NCI-H146 (cell line): Measurements from ENCODE around the gene FSTL5.

Experiments used
- DNase-seq: peaks from one replicate; lab custom pipeline; 2025; lab: John Stamatoyannopoulos, UW

FSTL5 gene

DNA sequence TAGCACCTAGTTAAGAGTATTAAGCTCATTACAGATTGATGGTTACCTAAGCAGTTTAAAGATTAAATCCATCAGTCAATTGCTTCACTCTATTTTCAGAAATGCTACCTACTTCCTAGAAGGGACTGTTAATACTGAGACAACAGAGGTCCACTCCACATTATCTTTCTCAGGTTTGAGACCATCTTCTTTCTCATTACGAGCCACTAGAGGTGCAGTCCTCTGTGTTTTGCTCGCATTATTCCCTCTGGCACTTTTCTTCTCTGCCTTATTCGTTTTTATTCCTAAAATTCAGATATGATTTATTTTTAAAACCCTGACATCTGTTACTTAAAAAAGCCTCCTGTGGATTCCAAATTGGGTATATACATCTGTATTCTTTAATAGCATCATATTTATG is 459.1 kb downstream of the FSTL5 start:
- DNase-seq = no peak

DNA sequence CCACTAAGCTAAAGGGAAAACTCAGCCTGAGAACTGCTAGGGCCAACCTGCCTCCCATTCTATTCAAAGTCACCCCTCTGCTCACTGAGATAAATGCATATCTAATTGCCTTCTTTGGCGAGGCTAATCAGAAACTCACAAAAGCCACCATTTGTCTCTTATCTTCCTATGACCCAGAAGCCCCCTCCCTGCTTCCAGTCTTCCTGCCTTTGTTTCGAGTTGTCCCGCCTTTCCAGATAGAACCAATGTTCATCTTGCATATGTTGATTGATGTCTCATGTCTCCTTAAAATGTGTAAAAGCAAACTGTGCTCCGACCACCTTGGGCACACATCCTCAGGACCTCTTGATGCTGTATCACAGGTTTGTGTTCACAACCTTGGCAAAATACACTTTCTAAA is 459.8 kb downstream of the FSTL5 start:
- DNase-seq = no peak

DNA sequence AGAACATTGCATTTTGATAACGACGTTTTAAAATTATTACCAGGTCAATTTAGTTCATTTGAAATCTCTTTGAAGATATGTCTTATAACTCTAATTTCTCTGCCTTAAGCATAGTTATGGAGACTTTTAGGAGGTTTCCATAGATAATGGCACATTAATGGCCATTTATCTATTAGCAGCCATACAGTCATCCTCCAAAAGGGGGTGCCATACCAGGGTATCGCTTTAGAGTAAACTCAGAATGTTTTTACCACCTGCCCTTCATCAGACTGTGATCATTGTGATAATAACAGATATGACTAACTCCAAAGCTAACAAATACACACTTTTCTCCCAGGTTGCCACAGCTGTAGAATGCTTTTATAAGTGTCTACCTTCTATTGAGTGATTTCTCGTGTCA is 461.5 kb downstream of the FSTL5 start:
- no peak for DNase-seq

DNA sequence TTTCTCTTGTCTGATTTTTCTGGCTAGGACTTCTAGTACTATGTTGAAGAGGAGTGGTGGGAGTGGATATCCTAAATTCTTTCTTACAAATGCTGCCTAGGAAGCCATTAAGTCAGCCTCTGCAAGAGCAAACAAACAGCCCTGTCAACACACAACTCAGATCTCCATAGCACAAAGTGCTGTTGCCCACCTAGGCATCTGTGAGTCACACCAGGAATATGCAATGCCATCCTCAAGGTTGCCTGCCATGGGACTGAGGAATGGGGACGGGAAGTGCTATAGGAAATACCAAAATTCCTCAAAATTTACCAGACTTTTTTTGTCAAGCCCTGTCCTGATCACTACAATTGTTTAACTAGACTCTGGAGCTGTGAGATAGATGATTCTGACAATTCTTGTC is 466.9 kb downstream of the FSTL5 start:
- DNase-seq = no peak

DNA sequence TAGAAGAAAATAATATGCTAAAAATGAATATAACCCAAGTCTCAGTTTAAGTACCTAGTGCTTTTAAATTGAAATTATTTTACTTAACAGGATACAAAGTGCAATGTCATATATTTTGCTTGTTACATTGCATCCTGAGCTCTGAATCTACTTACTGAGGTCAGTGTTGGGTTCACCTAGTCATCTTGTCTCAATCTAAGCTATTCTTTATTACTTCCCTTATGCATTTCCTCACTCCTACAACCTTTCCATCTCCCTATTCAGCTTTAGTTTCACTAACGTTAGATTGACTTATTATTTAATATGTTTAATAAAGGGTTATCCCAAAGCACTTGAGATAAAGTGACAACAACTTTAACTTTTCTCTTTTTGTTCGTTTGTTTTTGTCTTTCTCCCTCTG is 483.7 kb downstream of the FSTL5 start:
- no peak for DNase-seq

DNA sequence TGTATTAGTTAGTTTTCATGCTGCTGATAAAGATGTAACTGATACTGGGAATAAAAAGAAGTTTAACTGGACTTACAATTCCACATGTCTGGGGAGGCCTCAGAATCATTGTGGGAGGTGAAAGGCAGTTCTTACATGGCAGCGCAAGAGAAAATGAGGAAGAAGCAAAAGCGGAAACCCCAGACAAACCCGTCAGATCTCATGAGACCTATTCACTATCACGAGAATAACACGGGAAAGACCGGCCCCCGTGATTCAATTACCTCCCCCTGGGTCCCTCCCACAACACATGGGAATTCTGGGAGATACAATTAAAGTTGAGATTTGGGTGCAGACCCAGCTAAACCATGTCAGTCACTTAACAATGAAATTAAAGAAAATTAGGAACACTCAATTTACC is 499.1 kb downstream of the FSTL5 start:
- no peak for DNase-seq

DNA sequence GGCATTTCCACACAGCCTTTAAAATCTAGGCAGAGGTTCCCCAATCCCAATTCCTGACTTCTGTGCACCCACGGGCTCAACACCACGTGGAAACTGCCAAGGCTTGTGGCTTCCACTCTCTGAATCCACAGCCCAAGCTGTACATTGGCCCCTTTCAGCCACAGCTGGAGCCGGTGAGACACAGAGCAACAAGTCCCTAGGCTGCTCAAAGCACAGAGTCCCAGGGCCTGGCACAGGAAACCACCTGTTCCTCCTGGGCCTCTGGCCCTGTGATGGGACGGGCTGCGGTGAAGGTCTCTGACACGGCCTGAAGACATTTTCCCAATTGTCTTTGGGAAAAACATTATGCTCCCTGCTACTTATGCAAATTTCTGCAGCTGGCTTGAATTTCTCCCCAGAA is 500.0 kb downstream of the FSTL5 start:
- DNase-seq = no peak

DNA sequence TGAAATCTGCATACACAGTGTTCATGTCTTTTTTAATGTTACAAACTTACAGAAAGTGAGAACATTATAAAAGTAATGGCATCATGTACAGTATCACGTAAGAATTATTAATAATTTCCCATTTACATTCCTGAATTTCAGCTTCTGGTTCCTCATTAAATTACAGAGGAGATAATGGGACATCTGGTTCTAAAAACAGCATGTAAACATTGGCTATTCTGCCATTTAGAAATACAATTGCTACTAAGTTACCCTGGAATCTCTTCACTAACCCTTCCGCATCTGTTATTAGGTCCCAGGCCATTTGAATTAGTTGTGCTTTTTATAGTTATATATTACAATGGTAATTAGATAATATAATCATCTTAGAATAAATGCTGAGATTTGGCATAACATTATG is 505.1 kb downstream of the FSTL5 start:
- no peak for DNase-seq

DNA sequence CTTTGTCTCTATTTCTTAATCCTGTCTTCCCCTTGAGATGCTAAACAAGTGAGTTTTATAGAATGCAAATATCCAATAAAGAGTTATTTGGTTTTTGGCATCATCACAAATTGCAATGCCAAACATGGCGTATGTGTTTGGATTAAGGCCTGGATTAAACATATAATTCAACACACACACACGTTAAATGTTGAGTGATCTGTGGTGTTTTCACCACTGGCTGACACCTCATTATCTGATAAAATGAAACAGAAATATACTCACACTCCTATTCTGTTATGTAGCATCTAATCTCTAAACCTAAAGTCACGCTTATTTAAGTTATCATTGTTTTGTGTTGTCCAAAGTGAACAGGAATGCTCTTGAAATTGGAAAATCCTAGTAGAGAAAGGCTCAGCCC is 506.2 kb downstream of the FSTL5 start:
- no peak for DNase-seq

DNA sequence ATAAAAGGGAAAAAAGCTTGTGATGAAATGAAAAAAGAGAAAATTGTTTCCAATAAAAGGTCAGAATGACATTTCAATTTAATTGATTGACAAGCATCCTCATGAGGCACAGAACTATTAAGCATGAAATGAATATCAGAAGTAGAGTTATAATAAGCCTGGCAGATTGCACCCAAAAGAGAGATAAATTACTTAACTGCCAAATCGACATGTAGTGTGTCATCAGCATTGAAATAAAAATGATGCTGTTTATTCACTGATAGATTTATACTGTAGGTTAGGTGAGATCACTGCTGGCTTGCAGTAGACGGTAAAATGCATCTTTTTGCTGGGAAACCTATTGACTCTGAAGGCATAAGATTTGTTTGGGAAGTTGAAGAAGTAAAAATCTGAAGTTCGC is 507.2 kb downstream of the FSTL5 start:
- DNase-seq = no peak

DNA sequence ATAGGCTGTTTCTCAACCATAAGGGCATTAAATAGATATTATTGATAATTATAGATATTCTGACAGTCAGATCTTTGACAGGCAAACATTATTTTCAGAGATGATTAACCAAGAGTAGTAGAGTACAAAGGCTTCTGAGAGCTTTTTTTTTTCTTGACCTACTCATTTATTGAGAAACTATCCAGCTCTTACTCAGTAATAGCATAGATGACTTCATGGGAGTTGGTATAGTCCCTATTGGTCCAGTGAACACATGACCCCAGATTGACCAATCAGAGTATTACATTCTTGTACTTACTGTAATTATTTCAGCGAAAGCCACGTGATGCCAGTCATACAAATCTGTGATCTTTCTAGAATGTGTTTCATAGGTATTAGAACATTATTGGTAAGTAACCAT is 508.7 kb downstream of the FSTL5 start:
- no peak for DNase-seq

DNA sequence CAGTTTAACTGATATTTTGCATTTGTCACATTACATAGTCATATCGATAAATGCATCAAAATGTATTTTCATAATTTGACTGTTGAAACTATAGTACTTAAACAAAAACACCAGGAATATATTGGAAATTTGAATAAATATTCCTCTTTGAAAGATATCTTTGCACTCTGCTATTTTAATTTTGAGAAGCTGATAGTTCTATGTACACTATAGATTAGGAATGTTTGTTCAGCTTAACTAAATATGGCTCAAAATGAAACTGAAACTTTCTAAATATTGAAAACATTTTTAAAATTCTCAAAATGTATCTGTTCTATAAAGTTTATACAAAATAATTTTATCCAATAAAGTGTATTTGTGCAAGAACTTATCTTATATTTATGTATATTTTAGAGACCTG is 510.1 kb downstream of the FSTL5 start:
- DNase-seq = no peak

DNA sequence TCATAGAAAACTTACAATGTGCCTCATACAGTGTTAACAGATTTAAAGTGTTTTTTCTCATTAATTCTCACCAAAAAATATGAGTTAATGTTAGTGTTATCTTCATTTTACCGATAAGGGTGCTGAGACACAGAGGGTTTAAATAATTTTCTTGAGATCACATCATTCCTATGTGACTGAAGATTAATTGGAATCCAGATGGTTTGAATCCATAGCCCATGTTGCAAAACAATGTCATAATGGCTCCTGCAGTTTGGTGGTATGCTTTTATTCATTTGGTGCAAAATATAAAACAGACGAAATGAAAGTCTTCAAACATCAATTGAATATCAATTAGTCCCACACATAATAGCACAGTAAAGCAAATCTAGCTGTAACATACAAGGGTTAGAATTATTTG is 512.2 kb downstream of the FSTL5 start:
- DNase-seq = no peak

DNA sequence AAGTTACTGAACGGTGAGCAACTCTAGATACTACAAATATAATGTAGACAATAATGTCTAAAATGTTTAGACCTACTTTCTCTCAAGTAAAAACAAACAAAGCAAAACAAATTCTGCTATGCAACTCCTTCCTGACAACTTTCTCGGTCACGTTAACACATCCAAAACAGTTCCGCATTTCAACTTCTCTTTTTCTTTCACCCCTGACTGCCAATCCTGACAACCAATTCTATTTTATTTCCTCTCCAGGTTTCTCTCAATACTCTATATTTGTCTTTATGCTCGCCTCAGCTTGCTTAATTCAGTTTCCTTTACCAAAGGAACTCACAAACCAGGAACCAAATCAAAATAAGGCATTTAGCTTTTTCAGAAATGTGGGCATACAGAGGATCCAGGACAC is 513.0 kb downstream of the FSTL5 start:
- DNase-seq = no peak

DNA sequence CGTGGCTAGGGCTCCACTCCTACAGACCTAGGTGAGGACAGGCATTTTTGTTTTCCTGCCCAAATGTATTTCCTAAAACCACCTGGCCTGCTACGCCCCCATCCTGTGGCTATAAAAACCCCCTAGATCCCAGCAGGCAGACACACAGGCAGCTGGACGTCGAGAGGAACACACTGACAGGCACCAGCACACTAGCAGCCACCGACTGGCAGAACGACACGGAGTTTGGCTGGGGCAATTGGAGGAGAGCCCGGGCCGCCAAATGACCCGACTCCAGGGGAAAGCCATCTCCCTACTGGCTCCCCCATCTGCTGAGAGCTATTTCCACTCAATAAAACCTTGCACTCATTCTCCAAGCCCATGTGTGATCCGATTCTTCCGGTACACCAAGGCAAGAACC is 516.0 kb downstream of the FSTL5 start:
- DNase-seq = no peak

DNA sequence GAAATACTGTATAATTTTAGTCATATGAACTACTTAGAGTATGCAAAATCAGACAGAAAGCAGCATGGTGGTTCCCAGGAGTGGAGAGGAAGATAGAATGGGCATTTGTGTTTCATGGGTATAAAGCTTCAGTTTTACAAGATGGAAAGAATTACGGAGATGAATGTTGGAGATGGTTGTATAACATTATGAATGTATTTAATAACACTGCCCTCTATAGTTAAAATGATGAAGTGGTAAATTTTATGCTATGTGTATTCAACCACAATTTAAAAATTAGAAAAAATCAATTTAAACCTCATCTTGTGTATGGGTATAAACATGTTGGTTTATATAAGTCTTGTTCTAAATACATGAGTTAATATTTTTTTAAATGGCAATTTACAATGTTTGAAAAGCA is 521.1 kb downstream of the FSTL5 start:
- no peak for DNase-seq

DNA sequence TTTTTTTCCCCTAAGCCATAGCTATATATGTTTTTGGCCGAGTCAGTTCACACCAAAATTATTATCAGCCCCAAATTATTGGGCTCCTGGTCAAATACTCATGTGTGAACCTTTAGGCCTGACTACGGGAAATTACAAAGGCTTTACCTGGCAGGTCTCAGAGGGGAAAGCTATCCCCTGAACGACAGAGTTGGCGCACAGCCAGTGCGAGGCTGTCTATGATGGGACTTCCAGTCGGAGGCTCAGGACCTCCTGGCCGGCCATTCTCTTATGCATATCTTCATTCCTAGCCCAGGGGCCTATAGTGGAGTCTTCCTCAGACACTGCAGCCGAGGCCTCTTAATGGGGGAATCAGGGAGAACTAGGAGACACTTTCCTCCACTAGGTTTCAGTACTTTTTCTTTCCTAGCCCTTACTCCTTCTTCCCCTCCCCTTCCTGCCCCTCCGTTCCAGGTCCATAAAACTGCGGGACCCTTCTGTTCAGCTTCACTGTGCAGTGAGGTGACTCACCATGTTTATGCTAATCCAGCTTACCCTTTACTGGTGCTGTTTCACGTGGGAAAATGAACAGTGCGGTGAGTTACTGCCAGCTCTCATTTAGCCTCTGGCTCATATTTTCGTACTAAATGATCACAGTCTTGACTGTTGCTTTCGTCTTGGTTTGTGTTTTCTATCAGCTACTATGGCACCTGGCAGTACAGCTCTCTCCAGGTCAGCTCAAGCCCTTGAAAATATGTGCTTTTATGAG is 533.9 kb downstream of the FSTL5 start:
- DNase-seq = no peak

DNA sequence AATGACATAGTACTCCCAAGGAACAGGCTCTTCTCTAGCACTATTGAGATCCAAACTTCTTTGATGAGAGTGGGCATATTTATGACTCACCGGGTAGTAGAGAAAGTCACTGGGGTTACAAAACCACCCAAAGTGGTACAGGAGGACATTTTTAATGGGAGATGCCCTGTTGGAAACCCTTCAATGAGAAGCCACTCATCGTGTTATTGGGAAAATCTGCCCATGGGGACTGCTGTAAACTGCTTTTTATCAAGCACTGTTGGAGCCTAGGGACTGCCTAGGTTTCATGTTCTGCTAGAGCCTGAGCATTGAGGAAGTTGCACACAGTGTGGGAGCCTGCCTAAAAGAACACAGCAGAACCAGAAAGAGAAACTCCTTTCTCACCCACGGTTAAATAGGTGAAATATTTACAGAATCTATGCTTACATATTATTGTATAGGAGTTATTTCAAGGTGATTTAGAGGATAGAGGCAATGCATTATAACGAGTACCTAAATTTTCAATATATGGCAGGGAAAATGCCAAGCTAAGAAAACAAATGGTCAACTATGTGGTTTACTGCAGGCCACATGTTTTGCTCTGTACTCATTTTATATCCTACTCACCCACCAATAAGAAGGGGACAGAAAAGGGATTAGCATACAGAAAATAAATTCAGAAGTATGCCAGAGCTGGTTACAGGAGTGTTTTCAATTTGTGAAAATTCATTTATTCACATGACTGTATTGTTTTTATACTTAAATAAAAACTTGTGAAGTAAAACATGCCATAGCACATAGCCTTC is 559.1 kb downstream of the FSTL5 start:
- no peak for DNase-seq

DNA sequence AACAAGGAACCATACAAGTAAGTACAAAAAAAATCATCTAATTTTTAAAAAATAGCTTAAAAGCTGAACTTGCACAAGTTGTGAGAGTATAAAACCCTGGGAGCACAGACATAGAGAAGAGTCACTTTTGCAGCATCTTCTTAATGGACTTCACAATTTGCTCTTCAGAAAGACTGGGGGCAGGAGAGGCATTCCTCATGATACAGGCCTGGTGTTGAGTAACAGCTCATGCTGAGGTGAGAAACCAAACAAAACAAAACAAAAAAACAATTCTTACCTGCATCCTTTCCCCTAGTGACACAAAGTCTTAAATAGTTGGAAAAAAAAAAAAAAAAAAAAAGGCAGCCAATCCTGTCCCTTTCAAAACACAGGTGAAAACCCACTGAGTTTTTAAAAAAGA is 562.8 kb downstream of the FSTL5 start:
- no peak for DNase-seq

DNA sequence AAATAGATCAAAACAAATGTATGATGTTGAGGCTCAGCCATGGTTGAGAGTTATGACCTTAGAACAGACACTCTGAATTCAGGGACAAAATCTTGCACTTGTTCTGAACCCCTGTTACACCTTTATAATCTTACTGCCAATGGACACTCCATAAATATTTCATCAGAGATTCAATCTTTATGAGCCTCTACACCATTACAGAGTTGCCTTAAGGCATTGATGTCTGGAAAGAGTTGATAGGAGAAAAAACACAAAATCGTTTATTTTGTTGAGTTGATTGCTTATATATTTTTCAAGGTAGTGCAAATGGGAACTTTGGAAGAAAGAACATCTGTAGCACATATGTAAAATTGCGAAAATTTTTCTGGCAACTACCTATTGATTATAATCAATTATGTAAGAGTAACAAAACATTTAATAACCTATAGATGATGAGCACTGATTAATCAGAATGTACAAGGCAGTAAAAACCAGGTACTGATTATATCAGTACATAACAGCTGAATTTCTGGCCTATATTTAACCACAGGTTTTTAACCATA is 568.5 kb downstream of the FSTL5 start:
- DNase-seq = no peak

DNA sequence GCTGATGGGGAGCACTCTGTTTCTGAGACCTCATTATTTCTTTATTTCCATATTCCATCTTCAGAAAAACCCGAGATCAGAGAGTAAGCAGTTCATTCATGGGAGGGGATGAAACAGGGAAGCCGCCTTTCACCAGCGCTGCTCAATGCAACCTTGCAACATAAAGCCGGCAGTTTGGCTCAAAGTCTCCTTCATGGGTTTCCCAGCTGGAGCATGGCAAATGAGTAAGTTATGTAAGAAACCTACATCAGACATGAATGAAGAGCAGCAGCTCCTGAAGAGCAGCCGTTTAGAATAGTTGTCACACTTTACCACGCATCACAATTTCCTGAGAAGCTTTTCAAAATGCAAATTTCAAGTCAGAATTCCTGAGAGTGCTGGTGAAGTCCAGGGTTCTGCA is 578.8 kb downstream of the FSTL5 start:
- DNase-seq = no peak

DNA sequence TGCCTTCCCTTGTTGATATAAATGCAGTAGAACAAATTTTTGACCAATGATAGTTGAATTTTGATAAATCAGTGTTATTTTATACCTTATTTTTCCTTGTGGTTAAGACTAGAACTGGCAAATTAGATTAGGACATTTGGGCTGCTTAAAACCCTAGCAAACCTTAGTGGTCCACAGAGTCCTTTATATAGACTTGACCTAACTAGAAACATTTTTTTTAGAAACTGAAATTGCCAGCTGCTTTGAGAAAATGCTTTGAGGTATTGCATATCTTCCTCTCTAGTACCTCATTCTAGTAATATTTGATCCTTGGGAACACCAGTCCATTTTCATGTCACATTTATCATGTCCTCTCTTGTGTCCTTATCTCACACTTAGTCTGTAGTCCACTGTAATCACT is 580.3 kb downstream of the FSTL5 start:
- DNase-seq = no peak
